Lung (tissue), 12 donors: ENCODE results near the gene VPS72. TPM values are rescaled to one million over a fixed set of nuclear protein-coding genes. Genes with fewer than 3 reads are reported as not detected.
A peak's percentile ranks its signal among the peaks of the same experiment; 100 is the strongest.

Experiments
- ATAC-seq: fragments of 200-7000 bp; cut with Tn5 transposase; one replicate; pipeline ENCODE4 v1.9.1; 2020; ENCODE audit warnings: moderate number of reproducible peaks; ENCODE audit not compliant: insufficient read depth, low FRiP score
- DNase-seq, 3 donors: peaks; one replicate each; pipeline ENCODE4 v3.0.0-alpha.2; 2013 to 2017
- H3K27ac ChIP-seq, 2 donors: one replicate each; pipeline ENCODE4 v1.5.1; 2013; ENCODE audit warnings: mild to moderate bottlenecking in 2 of 2, moderate library complexity in 2 of 2, control low read depth in 1 of 2, inconsistent platforms in 1 of 2, low read depth in 1 of 2, low read length in 1 of 2
- H3K27me3 ChIP-seq, 3 donors: one replicate each; pipeline ENCODE4 v1.5.1; 2013; ENCODE audit warnings: low read length in 2 of 3; ENCODE audit not compliant: control insufficient read depth in 3 of 3, insufficient read depth in 3 of 3
- H3K36me3 ChIP-seq, 4 donors: one replicate each; pipeline ENCODE4 v1.5.1; 2013; ENCODE audit warnings: low read length in 4 of 4, mild to moderate bottlenecking in 1 of 4, moderate library complexity in 1 of 4; ENCODE audit not compliant: control insufficient read depth in 4 of 4, insufficient read depth in 4 of 4
- H3K4me1 ChIP-seq, 5 donors: one replicate each; pipeline ENCODE4 v1.5.1; 2013; ENCODE audit warnings: low read length in 5 of 5, mild to moderate bottlenecking in 2 of 5, moderate library complexity in 1 of 5; ENCODE audit not compliant: control insufficient read depth in 5 of 5, insufficient read depth in 5 of 5
- H3K4me3 ChIP-seq: one replicate; pipeline ENCODE4 v1.5.1; 2013; ENCODE audit warnings: mild to moderate bottlenecking, control low read depth, moderate library complexity
- H3K9ac ChIP-seq, 2 donors: one replicate each; pipeline ENCODE4 v1.5.1; 2013; ENCODE audit warnings: low read length in 2 of 2, control low read depth in 1 of 2; ENCODE audit not compliant: insufficient read depth in 1 of 2
- H3K9me3 ChIP-seq, 4 donors: one replicate each; pipeline ENCODE4 v1.5.1; 2013; ENCODE audit warnings: low read length in 3 of 4, mild to moderate bottlenecking in 1 of 4, moderate library complexity in 1 of 4; ENCODE audit not compliant: control insufficient read depth in 4 of 4, insufficient read depth in 3 of 4
- WGBS, 2 donors: extraction: QIAGEN DNeasy Blood & Tissue Kit; methylation state at CpG; one replicate each; pipeline ENCODE4 v1.1.7; 2013; 5-methylcytosine and 5-hydroxymethylcytosine counted together
- polyA plus RNA-seq, 2 donors: library from polyadenylated mRNA; stranded (reverse); fragments of 200-250 nt; gene quantifications; one replicate each; pipeline ENCODE4 v1.2.1, GENCODE V29; 2013
- total RNA-seq, 2 donors: library from RNA; depleted of rRNA in 1 of 2; stranded (reverse); fragments of >200 nt in 1 of 2; gene quantifications; one replicate each; pipeline ENCODE4 v1.2.1, GENCODE V29; 2014 to 2021
- TF ChIP-seq, protein P1 (sequence below): IDR thresholded peaks from 2 replicates; pipeline ENCODE4 v1.5.1; 2012; ENCODE audit warnings: mild to moderate bottlenecking; ENCODE audit errors: control extremely low read depth, extremely low read depth
- donor health status: control.
- donor health status: control.
- donor health status: Bipolar disorder and iron deficiency.
- donor health status: healthy.
- donor health status: DM: yes; HTN: yes; CAD: no.

The VPS72 gene
- total and polyA plus RNA-seq, 4 donors, result 28.6 to 39.1 (median 30.8) TPM

DNA sequence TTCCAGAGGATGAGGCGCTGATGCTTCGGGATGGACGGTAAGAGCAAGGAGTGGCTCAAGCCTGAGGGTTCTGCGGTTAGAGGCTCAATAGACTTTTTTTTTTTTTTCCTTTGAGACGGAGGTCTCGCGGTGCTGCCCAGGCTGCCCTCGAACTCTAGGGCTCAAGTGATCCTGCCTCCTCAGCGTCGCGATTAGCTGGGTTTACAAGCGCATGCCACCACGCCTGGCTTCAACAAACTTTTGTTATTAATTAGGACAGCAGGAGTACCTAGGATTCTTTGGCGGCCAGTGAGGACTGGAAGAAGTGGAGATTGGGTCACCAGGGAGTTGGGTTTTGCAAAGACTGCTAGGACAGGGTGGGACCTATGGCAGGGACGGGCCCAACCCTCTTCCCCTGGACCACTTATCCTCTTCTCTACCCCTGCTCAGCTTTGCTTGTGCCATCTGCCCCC is 23.5 kb downstream of the VPS72 start:
- Histone ChIP-seq H3K4me1 (peaks cover 6 to 20% (median 8%) of the 10 kb centered on the region in 5 donors), H3K9me3 (no peaks in the 10 kb centered on the region), H3K27me3 (no peaks in the 10 kb centered on the region), H3K27ac (peak overlapping the region; percentile 61 to 84), H3K36me3 (peaks cover 0 to 23% (median 18%) of the 10 kb centered on the region in 4 donors), H3K4me3 (peak overlapping the region; percentile 70), H3K9ac (peak overlapping the region; percentile 69 to 76)
- ATAC-seq (no peak), DNase-seq (no peak)
- TF ChIP-seq, protein P1, sequence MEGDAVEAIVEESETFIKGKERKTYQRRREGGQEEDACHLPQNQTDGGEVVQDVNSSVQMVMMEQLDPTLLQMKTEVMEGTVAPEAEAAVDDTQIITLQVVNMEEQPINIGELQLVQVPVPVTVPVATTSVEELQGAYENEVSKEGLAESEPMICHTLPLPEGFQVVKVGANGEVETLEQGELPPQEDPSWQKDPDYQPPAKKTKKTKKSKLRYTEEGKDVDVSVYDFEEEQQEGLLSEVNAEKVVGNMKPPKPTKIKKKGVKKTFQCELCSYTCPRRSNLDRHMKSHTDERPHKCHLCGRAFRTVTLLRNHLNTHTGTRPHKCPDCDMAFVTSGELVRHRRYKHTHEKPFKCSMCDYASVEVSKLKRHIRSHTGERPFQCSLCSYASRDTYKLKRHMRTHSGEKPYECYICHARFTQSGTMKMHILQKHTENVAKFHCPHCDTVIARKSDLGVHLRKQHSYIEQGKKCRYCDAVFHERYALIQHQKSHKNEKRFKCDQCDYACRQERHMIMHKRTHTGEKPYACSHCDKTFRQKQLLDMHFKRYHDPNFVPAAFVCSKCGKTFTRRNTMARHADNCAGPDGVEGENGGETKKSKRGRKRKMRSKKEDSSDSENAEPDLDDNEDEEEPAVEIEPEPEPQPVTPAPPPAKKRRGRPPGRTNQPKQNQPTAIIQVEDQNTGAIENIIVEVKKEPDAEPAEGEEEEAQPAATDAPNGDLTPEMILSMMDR, result no peak
- 2% methylated on average over 15 of the region's 15 CpGs for WGBS, 2 donors

DNA sequence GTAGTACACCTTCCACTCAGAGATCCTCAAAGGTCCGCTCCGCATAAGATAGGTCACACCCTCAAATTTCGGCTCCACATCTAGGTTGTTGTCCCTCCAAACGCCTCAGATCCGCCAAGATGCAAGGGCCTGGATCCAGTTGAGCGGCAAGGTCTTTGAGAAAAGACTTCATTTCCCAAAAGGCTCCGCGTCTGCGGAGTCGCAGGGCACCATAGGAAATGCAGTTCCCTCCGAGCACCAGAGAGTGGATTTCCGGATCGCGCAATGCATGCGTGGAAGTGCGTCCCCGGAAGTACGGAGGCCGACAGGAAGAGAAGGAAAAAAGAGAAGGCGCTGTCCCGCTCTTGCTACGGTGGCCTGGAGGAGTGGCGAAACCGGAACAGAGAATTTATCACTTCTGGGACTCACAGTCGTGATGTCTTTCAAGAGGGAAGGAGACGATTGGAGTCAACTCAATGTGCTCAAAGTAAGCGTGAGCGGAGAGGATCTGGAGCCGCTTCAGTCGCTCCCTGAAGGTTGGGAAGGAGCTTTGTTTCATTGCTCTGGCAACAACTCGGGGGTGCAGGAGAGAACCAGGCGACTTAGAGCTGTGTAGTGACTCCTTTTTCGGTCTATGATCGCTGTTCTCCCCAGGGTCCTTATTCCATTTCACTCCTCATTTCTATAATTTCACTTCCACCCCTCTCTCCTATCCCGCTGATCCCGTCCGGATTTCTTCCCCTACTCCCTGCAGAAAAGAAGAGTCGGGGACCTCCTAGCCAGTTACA is 24.1 kb downstream of the VPS72 start, which contains the start of the genes LYSMD1 and SCNM1:
TSS of gene LYSMD1 (minus strand) at position 165 of the 767 bp plus-strand sequence. CDS start 644 bp downstream, outside the sequence.
TSS of gene SCNM1 (plus strand) at position 407 of the 767 bp plus-strand sequence. CDS start at position 416, 9 bp downstream.
- Histone ChIP-seq H3K36me3 (peaks cover under 1 to 22% (median 18%) of the 10 kb centered on the region in 4 donors), H3K4me1 (peaks cover 6 to 20% (median 8%) of the 10 kb centered on the region in 5 donors), H3K27me3 (no peaks in the 10 kb centered on the region), H3K9ac (peak within 1 kb of the TSS; percentile 69 to 76), H3K27ac (peak within 1 kb of the TSS; percentile 87 to 91), H3K4me3 (peak within 1 kb of the TSS; percentile 70), H3K9me3 (no peaks in the 10 kb centered on the region)
- DNase-seq, result peak; percentile 98 to 100 (median 100)
- 0 to 1% methylated on average over 38 of the region's 38 CpGs for WGBS, 2 donors
- TF ChIP-seq, protein P1, result peak; percentile 2
- peak; percentile 94 for ATAC-seq

DNA sequence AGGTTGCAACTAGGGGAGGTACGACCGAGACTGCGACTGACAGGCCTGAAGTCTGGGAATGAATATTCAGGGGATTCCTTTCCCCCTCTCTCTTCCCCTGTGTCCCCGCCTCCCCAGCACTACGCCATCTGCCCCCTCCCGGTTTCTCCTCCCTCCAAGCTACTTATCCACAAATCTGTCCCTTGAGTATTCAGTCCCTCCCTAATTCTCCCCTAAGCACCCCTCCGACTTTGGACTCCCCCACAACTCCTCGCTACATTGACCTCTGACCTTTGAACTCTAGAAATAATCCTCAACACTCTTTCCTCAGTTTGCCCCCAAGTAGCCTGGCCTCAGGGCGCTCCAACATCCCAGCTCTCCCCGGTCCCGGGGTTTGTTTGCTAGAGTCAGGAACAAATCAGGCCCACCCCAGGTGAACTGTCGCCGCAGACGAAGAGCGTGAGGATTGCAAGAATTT is 24.7 kb downstream of the VPS72 start:
- H3K36me3 ChIP-seq, result peaks cover 6 to 21% (median 20%) of the 10 kb centered on the region in 4 donors
- H3K27ac ChIP-seq, result peak overlapping the region; percentile 87 to 91
- no peaks in the 10 kb centered on the region for H3K27me3 ChIP-seq
- H3K9me3 ChIP-seq, result no peaks in the 10 kb centered on the region
- H3K9ac ChIP-seq, result peak overlapping the region in 1 of 2 donors; percentile 63
- TF ChIP-seq, protein P1, result no peak
- peak; percentile 25 for ATAC-seq
- H3K4me1 ChIP-seq, result peaks cover 6 to 20% (median 8%) of the 10 kb centered on the region in 5 donors
- WGBS, 2 donors, result 13 to 30% methylated on average over 15 of the region's 15 CpGs
- peak overlapping the region; percentile 68 for H3K4me3 ChIP-seq
- peak; percentile 65 to 83 (median 82) for DNase-seq
